DND-41 (cell line): Measurements from ENCODE around the gene C1QTNF5.

Experiments
- EZH2 ChIP-seq: IDR thresholded peaks from 3 replicates; pipeline ENCODE4 v1.6.1; 2012; ENCODE audit warnings: borderline replicate concordance, low read depth, mild to moderate bottlenecking, moderate library complexity, low read length, inconsistent platforms; ENCODE audit not compliant: severe bottlenecking
- TF ChIP-seq, protein P1 (sequence below): IDR thresholded peaks from 2 replicates; pipeline ENCODE4 v1.5.1; 2012; ENCODE audit warnings: borderline replicate concordance, low read length, moderate library complexity, mild to moderate bottlenecking; ENCODE audit not compliant: poor library complexity, severe bottlenecking; ENCODE audit errors: extremely low read depth

DNA sequence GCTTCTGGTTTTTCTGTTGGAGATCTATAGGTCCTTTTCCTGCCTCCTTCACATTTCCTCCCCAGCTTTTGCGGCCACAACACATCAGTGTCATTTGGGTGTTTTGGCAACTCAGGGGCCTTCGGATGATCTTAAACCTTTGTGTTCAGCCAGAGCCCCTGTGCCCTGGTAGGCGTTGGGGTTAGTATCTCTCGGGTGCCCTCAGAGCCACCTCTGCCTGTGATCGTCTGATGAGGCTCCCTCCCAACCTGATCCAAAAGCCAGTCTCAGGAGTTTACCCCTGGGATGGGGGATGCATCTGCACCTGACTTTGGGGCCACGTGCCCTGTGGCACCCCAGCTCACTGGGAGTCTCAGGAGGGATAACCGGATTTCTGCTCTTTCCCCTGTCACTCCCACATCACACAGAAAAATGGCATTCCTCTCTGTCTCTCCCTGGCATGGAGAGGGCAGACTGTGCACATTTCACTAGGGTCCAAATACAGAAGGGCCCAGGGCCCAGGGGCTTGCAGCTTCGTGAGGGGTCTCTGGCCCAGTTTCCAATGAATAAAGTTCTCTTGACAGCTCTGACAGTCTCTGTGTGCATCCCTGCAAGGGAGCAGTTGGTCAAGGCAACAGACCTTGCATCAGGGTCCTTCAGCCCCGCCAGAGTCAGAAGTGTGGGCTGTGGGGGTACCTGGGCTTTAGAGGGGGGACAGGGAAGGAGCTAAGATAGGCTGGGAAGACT lies 3.8 kb downstream of the C1QTNF5 start:
- TF ChIP-seq, protein P1, sequence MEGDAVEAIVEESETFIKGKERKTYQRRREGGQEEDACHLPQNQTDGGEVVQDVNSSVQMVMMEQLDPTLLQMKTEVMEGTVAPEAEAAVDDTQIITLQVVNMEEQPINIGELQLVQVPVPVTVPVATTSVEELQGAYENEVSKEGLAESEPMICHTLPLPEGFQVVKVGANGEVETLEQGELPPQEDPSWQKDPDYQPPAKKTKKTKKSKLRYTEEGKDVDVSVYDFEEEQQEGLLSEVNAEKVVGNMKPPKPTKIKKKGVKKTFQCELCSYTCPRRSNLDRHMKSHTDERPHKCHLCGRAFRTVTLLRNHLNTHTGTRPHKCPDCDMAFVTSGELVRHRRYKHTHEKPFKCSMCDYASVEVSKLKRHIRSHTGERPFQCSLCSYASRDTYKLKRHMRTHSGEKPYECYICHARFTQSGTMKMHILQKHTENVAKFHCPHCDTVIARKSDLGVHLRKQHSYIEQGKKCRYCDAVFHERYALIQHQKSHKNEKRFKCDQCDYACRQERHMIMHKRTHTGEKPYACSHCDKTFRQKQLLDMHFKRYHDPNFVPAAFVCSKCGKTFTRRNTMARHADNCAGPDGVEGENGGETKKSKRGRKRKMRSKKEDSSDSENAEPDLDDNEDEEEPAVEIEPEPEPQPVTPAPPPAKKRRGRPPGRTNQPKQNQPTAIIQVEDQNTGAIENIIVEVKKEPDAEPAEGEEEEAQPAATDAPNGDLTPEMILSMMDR: no peak
- TF ChIP-seq EZH2: no peak
